Progenitor cell of endocrine pancreas (in vitro differentiated cells): Measurements from ENCODE around the gene SPATA3. TPM values are rescaled to one million over a fixed set of nuclear protein-coding genes. Genes with fewer than 3 reads are reported as not detected.
A peak's percentile ranks its signal among the peaks of the same experiment; 100 is the strongest.

Experiments
- DNase-seq: peaks from one replicate; pipeline ENCODE4 v3.0.0; 2021; ENCODE audit warnings: low spot score; ENCODE audit not compliant: unreplicated experiment
- H3K27ac Mint-ChIP-seq: 2 replicates; pipeline ENCODE4 v1.8.0; 2021; ENCODE audit warnings: mild to moderate bottlenecking, moderate library complexity, mixed read lengths
- H3K27me3 Mint-ChIP-seq: 2 replicates; pipeline ENCODE4 v1.8.0; 2021; ENCODE audit warnings: mixed read lengths
- H3K36me3 Mint-ChIP-seq: 2 replicates; pipeline ENCODE4 v1.8.0; 2022; ENCODE audit warnings: mixed read lengths; ENCODE audit not compliant: insufficient read depth
- H3K4me1 Mint-ChIP-seq: 2 replicates; pipeline ENCODE4 v1.8.0; 2021; ENCODE audit warnings: low read depth, mixed read lengths
- H3K4me3 Mint-ChIP-seq: 2 replicates; pipeline ENCODE4 v1.8.0; 2021; ENCODE audit warnings: low read depth, mild to moderate bottlenecking, moderate library complexity, mixed read lengths
- H3K9me3 Mint-ChIP-seq: 2 replicates; pipeline ENCODE4 v1.8.0; 2021; ENCODE audit warnings: low read depth, mixed read lengths
- total RNA-seq: library from RNA; stranded (reverse); gene quantifications from 2 replicates; pipeline ENCODE4 v1.2.1, GENCODE V29; 2021
- TF ChIP-seq, protein P1 (sequence below): fragments of 200-600 bp; sonication (generic); IDR thresholded peaks from one replicate; pipeline ENCODE4 v1.5.0; 2021; ENCODE audit warnings: antibody characterized with exemption, mild to moderate bottlenecking; ENCODE audit not compliant: unreplicated experiment

Gene SPATA3
- total RNA-seq, 1 donor from 2014 or later = not detected

DNA sequence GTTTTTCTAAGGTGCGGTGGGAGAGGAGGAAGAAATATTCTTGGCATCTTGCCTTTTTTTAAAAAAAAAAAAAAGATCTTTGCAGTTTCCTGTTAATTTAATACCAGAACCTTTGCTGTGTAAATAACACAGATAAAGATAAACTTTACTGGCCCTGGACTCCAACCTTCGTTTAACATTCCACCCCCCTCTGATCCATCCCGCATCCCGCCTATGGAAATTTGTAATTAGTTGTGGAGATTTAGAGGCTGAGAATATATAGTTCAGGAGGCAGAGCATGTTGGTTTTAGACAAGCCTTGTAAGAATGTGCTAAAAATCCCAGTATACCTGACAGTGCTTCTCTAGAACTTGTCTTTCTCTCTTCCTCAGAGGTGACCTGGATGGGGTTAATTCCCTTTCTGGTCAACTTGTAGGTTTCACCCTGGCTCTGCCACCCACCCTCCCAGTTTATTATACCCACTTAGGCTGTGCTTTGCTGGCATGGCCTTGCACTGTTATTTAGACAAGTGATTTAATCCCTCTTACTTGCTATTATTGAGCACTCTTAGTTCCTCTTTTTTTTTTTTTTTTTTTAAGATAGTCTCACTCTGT lies 38.5 kb downstream of the SPATA3 start:
- TF ChIP-seq, protein P1, sequence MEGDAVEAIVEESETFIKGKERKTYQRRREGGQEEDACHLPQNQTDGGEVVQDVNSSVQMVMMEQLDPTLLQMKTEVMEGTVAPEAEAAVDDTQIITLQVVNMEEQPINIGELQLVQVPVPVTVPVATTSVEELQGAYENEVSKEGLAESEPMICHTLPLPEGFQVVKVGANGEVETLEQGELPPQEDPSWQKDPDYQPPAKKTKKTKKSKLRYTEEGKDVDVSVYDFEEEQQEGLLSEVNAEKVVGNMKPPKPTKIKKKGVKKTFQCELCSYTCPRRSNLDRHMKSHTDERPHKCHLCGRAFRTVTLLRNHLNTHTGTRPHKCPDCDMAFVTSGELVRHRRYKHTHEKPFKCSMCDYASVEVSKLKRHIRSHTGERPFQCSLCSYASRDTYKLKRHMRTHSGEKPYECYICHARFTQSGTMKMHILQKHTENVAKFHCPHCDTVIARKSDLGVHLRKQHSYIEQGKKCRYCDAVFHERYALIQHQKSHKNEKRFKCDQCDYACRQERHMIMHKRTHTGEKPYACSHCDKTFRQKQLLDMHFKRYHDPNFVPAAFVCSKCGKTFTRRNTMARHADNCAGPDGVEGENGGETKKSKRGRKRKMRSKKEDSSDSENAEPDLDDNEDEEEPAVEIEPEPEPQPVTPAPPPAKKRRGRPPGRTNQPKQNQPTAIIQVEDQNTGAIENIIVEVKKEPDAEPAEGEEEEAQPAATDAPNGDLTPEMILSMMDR = no peak
- no peak for DNase-seq
- no peak overlapping the region for H3K27ac Mint-ChIP-seq
- H3K27me3 Mint-ChIP-seq = peaks cover 33% of the 10 kb centered on the region
- no peaks in the 10 kb centered on the region for H3K9me3 Mint-ChIP-seq
- H3K36me3 Mint-ChIP-seq = no peaks in the 10 kb centered on the region
- no peak overlapping the region for H3K4me3 Mint-ChIP-seq
- peaks cover 17% of the 10 kb centered on the region for H3K4me1 Mint-ChIP-seq

DNA sequence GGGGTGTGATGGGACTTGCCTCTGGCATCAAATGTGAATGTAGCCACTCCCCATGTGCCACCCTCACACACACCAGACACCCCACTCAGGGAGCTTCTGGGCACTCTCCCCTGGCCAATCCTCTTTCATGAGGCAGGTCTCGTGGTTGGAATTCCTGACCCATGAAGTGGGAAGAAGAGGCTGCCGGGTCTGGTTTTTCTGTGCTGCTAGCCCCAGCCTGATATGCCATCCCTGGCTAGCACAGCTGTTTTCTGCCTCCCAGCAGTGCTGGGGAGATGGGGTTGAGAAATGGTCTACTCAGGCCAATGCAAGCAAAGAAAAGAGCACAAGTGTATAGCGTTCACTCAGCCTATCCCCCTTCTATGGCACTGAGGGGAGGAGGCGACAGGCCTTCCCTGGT lies 40.2 kb downstream of the SPATA3 start:
- H3K4me3 Mint-ChIP-seq = peak overlapping the region; percentile 61
- H3K36me3 Mint-ChIP-seq = peaks cover 4% of the 10 kb centered on the region
- peaks cover 46% of the 10 kb centered on the region for H3K27me3 Mint-ChIP-seq
- DNase-seq = no peak
- TF ChIP-seq, protein P1 = no peak
- no peaks in the 10 kb centered on the region for H3K9me3 Mint-ChIP-seq
- peaks cover 17% of the 10 kb centered on the region for H3K4me1 Mint-ChIP-seq
- no peak overlapping the region for H3K27ac Mint-ChIP-seq

DNA sequence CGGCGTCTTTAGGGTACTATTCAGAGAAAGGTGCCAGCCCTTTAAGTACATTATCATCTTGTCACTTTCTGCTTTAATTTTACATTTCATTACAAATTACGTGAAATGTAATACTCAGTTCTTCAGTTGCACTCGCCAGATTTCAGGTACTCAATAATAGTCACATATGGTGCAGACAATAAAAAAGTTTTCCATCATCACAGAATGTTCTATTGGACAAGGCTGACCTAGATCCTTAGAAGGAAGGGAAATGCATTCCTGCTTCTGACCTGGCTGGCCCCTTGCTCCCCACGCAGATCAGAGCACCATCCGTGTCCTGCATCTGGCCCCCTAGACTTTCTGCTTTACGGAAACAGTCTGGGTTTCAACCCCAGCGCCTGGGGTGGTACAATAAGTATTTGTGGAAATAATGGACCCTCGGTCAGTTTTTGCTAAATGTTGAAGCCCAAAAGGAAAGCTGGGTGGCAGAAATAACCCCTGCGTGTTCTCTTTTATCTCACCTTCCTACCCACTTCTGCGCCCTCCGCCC lies 40.7 kb downstream of the SPATA3 start:
- peaks cover 4% of the 10 kb centered on the region for H3K36me3 Mint-ChIP-seq
- TF ChIP-seq, protein P1 = no peak
- peak overlapping the region; percentile 61 for H3K4me3 Mint-ChIP-seq
- DNase-seq = no peak
- peaks cover 46% of the 10 kb centered on the region for H3K27me3 Mint-ChIP-seq
- H3K4me1 Mint-ChIP-seq = peaks cover 17% of the 10 kb centered on the region
- H3K27ac Mint-ChIP-seq = no peak overlapping the region
- H3K9me3 Mint-ChIP-seq = no peaks in the 10 kb centered on the region

DNA sequence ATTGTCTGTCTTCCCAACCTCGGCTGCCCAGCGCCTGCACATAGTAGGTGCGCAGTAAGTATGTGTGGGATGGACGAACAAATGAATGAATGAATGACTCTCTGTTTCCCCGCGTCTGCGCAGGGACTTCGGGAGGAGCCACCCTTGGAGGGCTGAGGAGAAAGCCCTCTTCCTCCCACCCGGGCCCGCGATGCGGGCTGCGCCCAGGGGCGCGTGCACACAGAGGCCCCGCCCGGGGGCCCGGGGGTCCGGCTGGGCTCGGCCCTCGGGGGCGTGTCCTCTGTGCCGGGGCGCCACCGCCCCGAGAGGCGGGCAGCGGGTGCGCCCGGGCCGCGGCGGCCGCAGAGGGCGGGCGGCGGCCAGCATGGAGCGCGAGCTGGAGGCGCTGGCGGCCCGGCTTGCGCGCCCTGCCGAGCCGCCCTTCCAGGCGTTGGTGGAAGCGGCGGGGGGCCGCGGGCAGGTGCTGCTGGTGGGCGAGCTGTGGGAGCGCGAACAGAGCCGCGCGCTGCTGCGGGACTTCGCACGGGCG lies 41.3 kb downstream of the SPATA3 start, which contains the start of gene C2orf72:
TSS of gene C2orf72 (plus strand) at position 322 of the 529 bp plus-strand sequence. CDS start at position 365, 43 bp downstream.
- H3K4me1 Mint-ChIP-seq = peaks cover 17% of the 10 kb centered on the region
- TF ChIP-seq, protein P1 = no peak
- no peaks in the 10 kb centered on the region for H3K9me3 Mint-ChIP-seq
- H3K4me3 Mint-ChIP-seq = peak within 1 kb of the TSS; percentile 69
- H3K27me3 Mint-ChIP-seq = peaks cover 42% of the 10 kb centered on the region
- DNase-seq = peak; percentile 29
- H3K36me3 Mint-ChIP-seq = peaks cover 4% of the 10 kb centered on the region
- peak within 1 kb of the TSS; percentile 82 for H3K27ac Mint-ChIP-seq

DNA sequence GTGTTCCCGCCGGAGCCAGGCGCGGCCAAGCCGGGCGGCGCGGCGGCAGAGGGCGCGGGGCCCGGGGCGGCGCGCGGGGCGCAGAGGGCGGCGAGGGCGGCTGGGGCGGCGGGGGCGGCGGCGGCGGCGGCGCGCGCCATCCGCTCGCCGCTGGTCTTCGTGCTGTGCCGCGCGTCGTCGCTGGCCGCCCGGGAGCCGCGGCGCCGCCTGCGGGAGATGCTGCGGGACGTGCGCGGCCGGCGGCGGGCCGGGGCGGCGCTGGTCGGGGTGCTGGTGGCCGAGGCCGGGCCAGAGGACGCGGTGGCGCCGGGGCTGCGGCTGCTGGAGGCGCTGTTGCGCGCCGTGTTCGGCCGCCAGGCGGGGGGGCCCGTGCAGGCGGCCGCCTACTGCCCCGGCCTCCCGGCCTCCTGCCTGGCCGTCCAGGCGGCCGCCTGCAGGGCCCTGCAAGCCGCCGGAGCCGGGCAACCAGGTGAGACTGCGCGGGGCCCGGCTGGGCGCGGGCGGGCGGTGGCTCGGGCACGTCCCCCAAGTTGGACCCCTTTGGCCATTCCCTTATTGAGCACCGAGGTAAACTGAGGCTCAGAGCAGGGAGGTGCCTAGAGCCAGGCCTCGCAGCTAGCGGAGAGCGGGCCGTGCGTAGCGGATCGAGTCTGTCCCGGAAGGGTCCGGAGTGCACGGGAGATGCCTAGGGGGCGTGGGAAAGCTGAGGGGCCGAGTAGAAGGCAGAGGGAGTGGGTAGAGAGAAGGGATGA lies 42.0 kb downstream of the SPATA3 start:
- Mint-ChIP-seq H3K36me3 (peaks cover 4% of the 10 kb centered on the region), H3K27ac (no peak overlapping the region), H3K4me3 (peak overlapping the region; percentile 69), H3K4me1 (peaks cover 17% of the 10 kb centered on the region), H3K9me3 (no peaks in the 10 kb centered on the region), H3K27me3 (peaks cover 41% of the 10 kb centered on the region)
- DNase-seq = no peak
- TF ChIP-seq, protein P1 = peak; percentile 19
